CD4-positive, alpha-beta T cell treated with Interferon gamma for 1 hour (primary cell): Measurements from ENCODE around the gene ZNF71.
"Not testable (repeated sequence)": the region's sequence is repeated elsewhere in the genome, so short reads cannot be mapped to it uniquely, and the experiment has no call there.

ENCODE experiments used
- DNase-seq: peaks from one replicate; pipeline ENCODE4 v3.0.0-alpha.2; 2020

ZNF71 gene

DNA sequence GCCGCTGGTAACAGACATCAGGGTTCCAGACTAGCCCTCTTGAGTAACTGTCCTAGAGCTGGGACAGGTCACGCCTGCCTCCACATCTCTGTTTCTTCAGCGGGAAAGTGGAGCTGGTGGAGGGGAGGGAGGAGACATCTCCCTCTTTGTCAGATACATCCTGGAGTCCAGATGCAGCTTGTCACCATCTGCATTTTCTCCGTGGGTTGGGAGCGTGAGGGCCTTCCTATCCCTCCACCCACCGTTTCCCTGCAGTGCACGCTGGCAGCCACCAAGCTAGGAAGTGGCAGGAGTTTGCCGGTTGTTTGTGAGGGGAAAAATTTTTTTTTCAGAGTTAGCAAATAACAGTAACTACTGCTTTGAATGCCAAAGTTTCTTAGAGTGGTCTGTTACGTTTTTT, 27.9 kb downstream of the ZNF71 start:
- no peak for DNase-seq

DNA sequence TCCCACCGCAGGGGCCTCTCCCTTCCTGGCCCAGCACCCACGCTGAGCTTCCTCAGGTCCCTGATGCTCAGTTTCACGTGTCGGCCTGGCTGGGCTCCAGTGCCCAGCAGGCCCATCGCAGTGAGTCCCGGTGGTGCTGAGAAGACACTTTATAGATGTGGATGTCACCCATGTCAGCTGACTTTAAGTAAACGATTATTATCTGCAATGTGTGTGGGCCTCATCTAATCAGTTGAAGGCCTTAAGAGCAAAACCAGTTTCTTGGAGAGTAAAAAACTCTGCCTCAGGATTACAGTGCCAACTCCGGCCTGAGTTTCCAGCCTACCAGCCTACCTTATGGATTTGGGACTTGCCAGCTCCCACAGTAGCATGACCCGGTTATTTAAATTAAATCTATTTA, 30.6 kb downstream of the ZNF71 start:
- no peak for DNase-seq

- no peak for DNase-seq
Observed at GRCh38 chr19:56633021-56633420, 37.9 kb downstream of the ZNF71 start.

DNA sequence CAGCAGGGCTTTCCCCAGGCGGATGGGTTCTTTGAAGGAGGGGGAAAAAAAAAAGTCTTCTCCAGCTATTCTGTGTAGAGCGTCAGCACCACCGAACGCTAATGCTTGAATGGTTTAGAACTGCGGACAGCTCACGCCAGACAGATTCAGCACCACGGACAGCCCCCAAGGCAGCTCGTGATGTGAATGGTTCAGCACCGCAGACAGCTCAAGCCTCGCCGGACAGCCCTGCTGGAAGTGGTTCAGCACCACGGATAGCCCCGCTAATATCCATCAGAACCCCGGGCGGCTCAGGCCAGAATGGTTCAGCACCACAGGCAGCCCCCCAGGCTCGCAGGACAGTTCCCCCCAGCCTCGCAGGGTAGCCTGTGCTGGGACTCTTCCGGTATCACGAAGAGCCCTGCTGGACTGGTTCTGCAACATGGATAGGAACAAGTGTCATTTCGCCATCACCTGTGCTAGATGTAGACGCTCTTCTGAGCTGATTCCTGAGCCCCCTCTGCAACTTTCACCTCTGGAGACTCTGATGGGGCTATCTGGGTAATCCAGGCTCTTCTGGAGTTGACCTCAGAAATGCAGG, 43.0 kb downstream of the ZNF71 start:
- DNase-seq: no peak

- no peak for DNase-seq
Observed at GRCh38 chr19:56639217-56639616, 44.1 kb downstream of the ZNF71 start.

- DNase-seq: no peak
Observed at GRCh38 chr19:56642711-56643459, 47.8 kb downstream of the ZNF71 start, which contains the start of gene SMIM17. Gene SMIM17, plus strand, starts transcription at chr19:56643159. Its CDS starts 2,509 bp downstream, at chr19:56645668.

DNA sequence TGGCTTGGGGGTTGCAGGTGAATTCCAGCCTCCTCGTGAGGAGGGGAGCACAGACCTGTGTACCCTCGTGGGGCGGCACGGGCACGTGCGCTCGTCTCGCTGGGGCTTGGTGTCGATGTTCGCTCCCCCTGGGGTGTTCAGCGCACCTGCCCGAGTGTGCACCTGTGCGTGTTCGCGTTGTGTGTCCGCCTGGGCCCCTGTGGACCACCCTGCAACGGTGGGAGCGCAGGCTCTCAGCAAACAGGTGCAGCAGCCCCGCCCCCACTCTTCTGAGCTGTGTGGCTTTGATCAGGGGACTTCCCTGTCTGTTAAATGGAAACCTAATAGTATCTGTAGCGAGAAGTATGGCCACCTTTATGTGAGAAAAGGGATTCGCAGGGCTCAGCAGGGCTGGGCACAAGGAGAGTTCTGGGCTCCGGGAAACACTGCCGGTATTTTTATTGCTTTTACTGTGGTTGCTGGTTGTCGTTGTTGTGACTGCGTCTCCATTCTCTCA, 48.4 kb downstream of the ZNF71 start:
- DNase-seq: no peak

DNA sequence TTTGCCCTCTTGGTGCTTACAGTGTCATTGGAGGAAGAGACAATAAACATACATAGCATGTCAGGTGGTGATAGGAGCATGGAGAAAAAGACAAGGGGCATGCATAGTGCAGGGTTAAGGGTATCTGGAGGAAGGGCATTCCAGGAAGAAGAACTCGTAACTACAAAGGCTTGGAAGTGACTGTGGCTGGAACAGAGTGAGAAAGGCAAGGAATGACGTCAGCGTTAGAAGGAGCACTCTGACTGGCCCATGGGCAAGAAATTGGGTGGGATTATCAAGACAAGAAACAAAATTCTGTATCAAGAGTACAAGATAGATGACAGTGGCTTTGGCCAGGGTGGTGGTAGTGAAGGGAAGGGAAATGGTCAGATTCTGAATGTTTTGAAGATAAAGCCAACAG, 59.0 kb downstream of the ZNF71 start:
- no peak for DNase-seq

DNA sequence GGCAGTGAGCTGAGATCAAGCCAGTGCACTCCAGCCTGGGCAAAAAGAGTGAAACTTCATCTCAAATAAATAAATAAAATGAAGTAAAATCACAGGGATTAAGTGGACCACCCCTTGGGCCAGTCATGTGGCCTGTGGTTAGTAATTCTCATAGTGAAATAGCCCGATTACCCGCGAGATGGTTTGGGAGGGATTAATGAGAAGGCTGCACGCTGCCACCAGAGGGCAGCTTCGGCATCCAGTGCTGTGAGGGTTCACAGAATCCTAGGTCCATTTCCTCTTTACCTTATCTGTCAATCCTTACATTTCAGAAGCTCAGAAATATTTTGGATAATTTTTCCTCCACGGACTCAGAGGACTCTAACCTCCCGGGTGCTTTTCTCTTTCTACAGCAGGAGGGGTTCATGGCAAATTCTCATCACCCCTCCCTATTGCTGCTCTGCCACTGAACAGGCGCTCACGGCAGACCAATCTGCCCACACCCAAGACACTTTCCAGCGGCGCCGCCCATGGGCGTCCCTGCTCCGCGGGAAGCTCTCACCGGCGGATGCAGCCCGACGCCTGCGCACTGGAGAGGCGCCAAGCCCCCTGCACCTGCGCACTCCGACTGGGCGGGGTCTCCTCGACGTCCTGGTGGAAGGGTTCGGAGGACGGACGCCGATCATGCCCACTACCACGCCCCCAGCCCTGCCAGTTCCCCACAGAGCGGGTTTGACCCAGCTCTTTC, 65.4 kb downstream of the ZNF71 start:
- no peak for DNase-seq

DNA sequence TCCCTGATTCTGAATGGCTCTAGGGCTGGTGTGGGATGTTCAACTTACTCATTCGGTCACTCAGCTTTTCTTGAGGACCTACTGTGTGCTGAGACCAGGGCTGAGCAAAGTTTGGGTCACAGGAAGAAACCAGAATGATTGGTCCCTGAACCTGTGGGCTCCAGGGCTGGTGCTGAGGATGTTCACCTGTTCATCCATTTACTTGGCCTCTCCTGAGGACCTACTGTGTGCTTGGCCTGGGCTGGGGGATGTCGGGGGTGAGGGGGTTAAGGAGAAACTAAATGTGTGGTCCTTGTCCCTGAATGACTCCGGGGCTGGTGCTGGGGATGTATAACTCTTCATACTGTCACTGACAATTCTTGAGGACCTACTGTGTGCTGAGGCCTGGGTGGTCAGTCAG, 66.1 kb downstream of the ZNF71 start:
- no peak for DNase-seq

GRCh38 chr19:56663931-56664500, 68.9 kb downstream of the ZNF71 start:
- DNase-seq: no peak

DNA sequence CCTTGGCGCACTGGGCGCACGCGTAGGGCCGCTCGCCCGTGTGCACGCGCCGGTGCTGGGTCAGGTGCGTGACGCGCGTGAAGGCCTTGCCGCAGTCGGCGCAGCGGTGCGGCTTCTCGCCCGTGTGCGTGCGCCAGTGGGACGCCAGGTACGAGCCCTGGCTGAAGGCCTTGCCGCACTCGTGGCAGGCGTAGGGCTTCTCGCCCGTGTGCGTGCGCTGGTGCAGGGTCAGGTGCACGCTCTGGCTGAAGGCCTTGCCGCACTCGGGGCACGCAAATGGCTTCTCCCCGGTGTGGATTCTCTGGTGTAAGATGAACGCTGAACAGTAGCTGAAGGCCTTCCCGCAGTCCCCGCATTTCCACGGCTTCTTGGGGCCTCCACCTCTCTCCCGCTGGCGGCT, 69.4 kb downstream of the ZNF71 start:
- DNase-seq: no peak

- no peak for DNase-seq
Observed at GRCh38 chr19:56667311-56667870, 72.3 kb downstream of the ZNF71 start.

- DNase-seq: no peak
Observed at GRCh38 chr19:56668676-56669075, 73.6 kb downstream of the ZNF71 start.

GRCh38 chr19:56670401-56670960, 75.4 kb downstream of the ZNF71 start:
- no peak for DNase-seq

DNA sequence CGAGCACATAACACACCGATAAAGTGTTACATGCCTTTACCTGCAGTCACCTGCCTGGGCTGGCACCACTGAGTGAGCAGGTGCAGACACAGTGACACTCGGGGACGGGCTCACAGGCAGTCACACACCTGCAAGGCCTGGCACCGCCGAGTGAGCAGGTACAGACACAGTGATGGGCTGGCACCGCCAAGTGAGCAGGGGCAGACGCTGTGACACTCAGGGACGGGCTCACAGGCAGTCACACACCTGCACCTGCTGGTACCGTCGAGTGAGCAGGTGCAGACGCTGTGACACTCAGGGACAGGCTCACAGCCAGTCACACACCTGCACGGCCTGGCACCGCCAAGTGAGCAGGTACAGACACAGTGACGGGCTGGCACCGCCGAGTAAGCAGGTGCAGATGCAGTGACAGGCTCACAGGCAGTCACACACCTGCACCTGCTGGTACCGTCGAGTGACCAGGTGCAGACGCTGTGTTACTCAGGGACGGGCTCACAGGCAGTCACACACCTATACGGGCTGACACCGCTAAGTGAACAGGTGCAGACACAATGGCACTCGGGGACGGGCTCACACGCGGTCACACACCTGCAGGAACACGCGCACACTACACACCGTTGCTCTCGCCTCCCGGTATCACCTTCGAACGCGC, 76.0 kb downstream of the ZNF71 start:
- no peak for DNase-seq

GRCh38 chr19:56671613-56671994, 76.5 kb downstream of the ZNF71 start, which contains the start of gene ZNF835:
Gene ZNF835, minus strand, starts transcription at chr19:56671757. Its CDS starts 6,559 bp downstream, at chr19:56665198.
- peak; percentile 86 for DNase-seq

- not testable (repeated sequence) for DNase-seq
Observed at GRCh38 chr19:56672610-56673009, 77.5 kb downstream of the ZNF71 start.
